Karpas-422 (cell line): ENCODE data around the gene RHOF. TPM values are rescaled to one million over a fixed set of nuclear protein-coding genes. Genes with fewer than 3 reads are reported as not detected.

Source experiments
- DNase-seq: peaks from one replicate; pipeline ENCODE4 v3.0.0-alpha.2; 2015
- H2AFZ ChIP-seq: fragments of 200-600 bp; sonication (generic); 2 replicates; pipeline ENCODE4 v1.6.1; 2014; ENCODE audit warnings: antibody characterized with exemption, low read length, mixed read lengths
- H3K27ac ChIP-seq: fragments of 200-600 bp; sonication (generic); 2 replicates; pipeline ENCODE4 v1.5.1; 2014; ENCODE audit warnings: mild to moderate bottlenecking, low read length, moderate library complexity
- H3K27me3 ChIP-seq: fragments of 200-600 bp; sonication (generic); 2 replicates; pipeline ENCODE4 v1.6.1; 2014; ENCODE audit warnings: low read length, mixed read lengths
- H3K36me3 ChIP-seq: fragments of 200-600 bp; sonication (generic); 2 replicates; pipeline ENCODE4 v1.6.1; 2014; ENCODE audit warnings: low read length, mixed read lengths; ENCODE audit not compliant: insufficient read depth
- H3K4me1 ChIP-seq: fragments of 200-600 bp; sonication (generic); 2 replicates; pipeline ENCODE4 v1.6.1; 2014; ENCODE audit warnings: mild to moderate bottlenecking, low read length, mixed read lengths
- H3K4me2 ChIP-seq: fragments of 200-600 bp; sonication (generic); 2 replicates; pipeline ENCODE4 v1.6.1; 2014; ENCODE audit warnings: low read length, low read depth, mild to moderate bottlenecking; ENCODE audit not compliant: poor library complexity, severe bottlenecking
- H3K4me3 ChIP-seq: fragments of 200-600 bp; sonication (generic); 2 replicates; pipeline ENCODE4 v1.5.1; 2014; ENCODE audit warnings: mild to moderate bottlenecking, antibody characterized with exemption, low read length, mixed read lengths
- H3K79me2 ChIP-seq: fragments of 200-600 bp; sonication (generic); 2 replicates; pipeline ENCODE4 v1.6.1; 2014; ENCODE audit warnings: mild to moderate bottlenecking, low read length, mixed read lengths
- H3K9ac ChIP-seq: fragments of 200-600 bp; sonication (generic); 2 replicates; pipeline ENCODE4 v1.6.0; 2014; ENCODE audit warnings: low read length
- H3K9me2 ChIP-seq: fragments of 200-600 bp; sonication (generic), shearing (Covaris generic); replicated peaks from 2 replicates; pipeline ENCODE4 v1.6.0; 2014; ENCODE audit warnings: mild to moderate bottlenecking, low read length, moderate library complexity; ENCODE audit not compliant: insufficient read depth
- H3K9me3 ChIP-seq: fragments of 300-700, 200-600 bp; sonication (generic); 2 replicates; pipeline ENCODE4 v1.6.1; 2014; ENCODE audit warnings: low read length, mixed read lengths
- H4K20me1 ChIP-seq: fragments of 200-600 bp; sonication (generic); 2 replicates; pipeline ENCODE4 v1.6.1; 2014; ENCODE audit warnings: mild to moderate bottlenecking, antibody characterized with exemption, low read length, low read depth; ENCODE audit not compliant: insufficient read depth
- total RNA-seq: library from RNA; depleted of rRNA; stranded (reverse); fragments of >200 nt; shearing (Covaris generic); gene quantifications from 2 replicates; pipeline ENCODE4 v1.2.3, GENCODE V29; 2014; ENCODE audit warnings: low replicate concordance

Gene RHOF
- total RNA-seq, 1 experiment from 2014 or later = 7.2 TPM

GRCh38 chr12:121814429-121815119 is 21.1 kb upstream of the RHOF start:
- Histone ChIP-seq H2AFZ (no peak overlapping the region), H3K9ac (no peak overlapping the region), H3K27me3 (no peaks in the 10 kb centered on the region), H3K27ac (no peak overlapping the region), H3K36me3 (no peaks in the 10 kb centered on the region), H3K4me2 (no peak overlapping the region), H3K4me1 (peaks cover 14% of the 10 kb centered on the region), H4K20me1 (peaks cover 34% of the 10 kb centered on the region), H3K9me2 (no peaks in the 10 kb centered on the region), H3K4me3 (no peak overlapping the region), H3K9me3 (no peaks in the 10 kb centered on the region), H3K79me2 (no peaks in the 10 kb centered on the region)
- DNase-seq = no peak

GRCh38 chr12:121813951-121814350 is 20.5 kb upstream of the RHOF start:
- Histone ChIP-seq H3K9ac (no peak overlapping the region), H3K27me3 (no peaks in the 10 kb centered on the region), H3K4me3 (no peak overlapping the region), H3K4me1 (peaks cover 14% of the 10 kb centered on the region), H3K9me3 (no peaks in the 10 kb centered on the region), H3K27ac (no peak overlapping the region), H3K36me3 (no peaks in the 10 kb centered on the region), H4K20me1 (peaks cover 38% of the 10 kb centered on the region), H3K9me2 (no peaks in the 10 kb centered on the region), H3K4me2 (no peak overlapping the region), H2AFZ (no peak overlapping the region), H3K79me2 (no peaks in the 10 kb centered on the region)
- DNase-seq = no peak

DNA sequence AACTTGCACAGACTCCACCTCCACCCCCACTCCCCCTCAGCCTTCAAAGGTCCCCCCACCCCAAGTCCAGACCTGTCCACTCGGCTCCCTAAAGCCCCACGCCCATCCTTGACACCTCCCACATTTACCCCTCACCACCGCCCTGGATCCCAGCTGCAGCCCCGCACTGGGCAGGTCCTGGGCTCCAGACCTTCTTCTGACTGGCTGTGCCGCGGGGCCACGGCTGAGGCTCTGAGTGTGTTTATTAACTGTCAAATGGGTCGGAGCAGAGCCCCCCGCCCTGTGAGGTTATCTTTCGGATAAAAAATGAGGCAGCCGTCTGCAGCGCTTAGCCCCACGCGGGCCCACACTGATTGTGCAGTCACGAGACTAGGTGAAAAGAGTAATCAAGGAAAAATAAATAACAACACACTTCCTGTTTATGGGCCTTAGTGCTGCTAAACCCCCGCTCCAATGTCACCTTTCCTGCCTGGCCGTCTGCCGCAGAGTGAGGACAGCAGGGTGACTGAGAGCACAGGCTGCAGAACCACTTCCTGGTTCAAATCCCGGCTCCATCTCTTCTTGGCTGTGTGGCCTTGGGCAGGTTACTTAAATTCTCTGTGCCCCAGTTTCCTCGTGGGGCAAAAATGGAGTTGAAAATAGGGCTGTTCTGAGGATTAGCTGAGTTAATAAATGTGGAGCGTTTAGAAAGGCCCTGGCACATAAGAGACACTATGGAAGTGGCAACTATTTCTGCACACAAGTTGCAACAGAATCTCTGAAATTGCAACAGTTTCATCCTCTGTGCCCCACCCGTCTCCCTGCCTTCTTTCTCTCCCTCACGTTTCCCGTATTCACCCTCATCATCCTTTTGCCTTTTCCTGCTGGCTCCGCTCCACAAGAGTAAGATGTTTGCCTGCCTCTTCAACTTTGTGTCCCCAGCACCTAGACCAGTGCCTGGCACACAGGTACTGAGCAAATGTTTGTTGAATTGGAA is 19.7 kb upstream of the RHOF start:
- Histone ChIP-seq H4K20me1 (peaks cover 42% of the 10 kb centered on the region), H3K36me3 (no peaks in the 10 kb centered on the region), H3K9me3 (no peaks in the 10 kb centered on the region), H3K4me3 (no peak overlapping the region), H3K4me2 (peak overlapping the region; percentile 68), H3K4me1 (peaks cover 18% of the 10 kb centered on the region), H2AFZ (no peak overlapping the region), H3K9me2 (no peaks in the 10 kb centered on the region), H3K27me3 (no peaks in the 10 kb centered on the region), H3K9ac (no peak overlapping the region), H3K27ac (no peak overlapping the region), H3K79me2 (no peaks in the 10 kb centered on the region)
- DNase-seq = no peak

DNA sequence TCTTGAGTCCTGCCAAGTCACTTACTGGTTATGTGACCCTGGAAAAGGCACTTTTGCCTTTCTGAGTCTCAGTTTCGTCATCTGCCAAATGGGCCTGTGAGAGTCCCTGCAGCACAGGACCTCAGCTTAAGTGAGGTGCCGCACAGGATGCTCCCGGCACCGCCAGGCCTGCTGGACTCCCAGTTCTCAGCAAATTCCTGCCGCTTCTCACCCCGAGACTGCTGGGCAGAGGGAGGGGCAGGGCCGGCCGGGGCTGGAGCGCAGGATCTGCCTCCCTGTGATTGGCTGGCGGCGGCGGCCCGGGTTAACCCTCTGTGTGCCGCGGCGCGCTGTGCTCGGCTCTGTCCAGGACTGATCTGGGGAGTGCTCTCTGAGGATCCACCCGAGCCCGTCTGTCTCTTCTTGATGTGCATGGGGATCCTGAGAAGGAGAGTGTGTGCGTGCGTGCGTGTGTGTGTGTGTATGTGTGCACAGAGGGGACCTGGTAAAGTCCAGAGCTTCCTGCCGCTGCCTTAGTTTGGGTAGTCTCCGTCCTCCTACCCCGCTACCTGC is 18.9 kb upstream of the RHOF start:
- Histone ChIP-seq H4K20me1 (peaks cover 47% of the 10 kb centered on the region), H3K4me1 (peaks cover 26% of the 10 kb centered on the region), H2AFZ (no peak overlapping the region), H3K79me2 (no peaks in the 10 kb centered on the region), H3K36me3 (no peaks in the 10 kb centered on the region), H3K4me2 (peak overlapping the region; percentile 68), H3K27me3 (no peaks in the 10 kb centered on the region), H3K27ac (no peak overlapping the region), H3K9me3 (no peaks in the 10 kb centered on the region), H3K4me3 (peak overlapping the region; percentile 51), H3K9me2 (no peaks in the 10 kb centered on the region), H3K9ac (0 out of 2 replicates have a peak overlapping the region, but pooled peaks have one; percentile 19)
- DNase-seq = peak; percentile 76

- Histone ChIP-seq H3K4me3 (peak overlapping the region; percentile 51), H3K36me3 (no peaks in the 10 kb centered on the region), H3K27ac (no peak overlapping the region), H3K4me1 (peaks cover 33% of the 10 kb centered on the region), H3K27me3 (no peaks in the 10 kb centered on the region), H3K9me2 (no peaks in the 10 kb centered on the region), H4K20me1 (peaks cover 52% of the 10 kb centered on the region), H3K4me2 (peak overlapping the region; percentile 68), H3K9ac (0 out of 2 replicates have a peak overlapping the region, but pooled peaks have one; percentile 19), H3K9me3 (no peaks in the 10 kb centered on the region), H3K79me2 (no peaks in the 10 kb centered on the region), H2AFZ (no peak overlapping the region)
- peak; percentile 86 for DNase-seq
Observed at GRCh38 chr12:121811434-121812319, 18.2 kb upstream of the RHOF start.

DNA sequence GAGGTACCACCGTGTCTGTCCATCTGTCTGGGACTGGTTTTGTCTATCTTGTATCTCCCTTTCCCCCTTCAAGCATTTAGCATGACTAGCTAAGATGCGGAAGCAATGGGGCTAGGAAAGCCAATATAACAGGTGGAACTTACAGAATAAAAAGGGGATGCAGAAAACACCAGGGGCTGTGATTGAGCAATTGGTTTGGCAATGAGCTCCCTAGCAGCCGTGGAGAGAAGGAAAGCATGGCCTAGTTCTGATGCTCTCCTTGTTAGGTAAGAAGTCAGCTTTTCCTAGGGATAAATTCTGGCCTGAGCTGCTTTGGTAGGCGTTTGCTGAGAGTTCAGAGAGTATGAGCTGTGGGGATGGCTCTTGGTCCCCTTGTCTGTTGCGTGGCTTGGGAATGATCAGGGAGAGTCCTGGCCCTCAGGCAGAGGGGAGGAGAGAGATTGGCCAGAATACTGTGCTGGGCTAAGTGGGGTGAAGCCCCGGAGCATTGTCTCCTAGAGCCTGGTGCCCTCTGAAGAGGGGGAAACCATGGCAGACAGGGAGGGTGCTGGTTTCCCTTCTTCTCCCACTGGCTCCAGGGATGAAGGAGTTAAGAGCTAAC is 17.4 kb upstream of the RHOF start:
- H2AFZ ChIP-seq = no peak overlapping the region
- no peaks in the 10 kb centered on the region for H3K79me2 ChIP-seq
- no peaks in the 10 kb centered on the region for H3K9me3 ChIP-seq
- no peak overlapping the region for H3K4me2 ChIP-seq
- no peak overlapping the region for H3K27ac ChIP-seq
- peaks cover 41% of the 10 kb centered on the region for H3K4me1 ChIP-seq
- no peak overlapping the region for H3K9ac ChIP-seq
- H3K4me3 ChIP-seq = no peak overlapping the region
- H3K9me2 ChIP-seq = no peaks in the 10 kb centered on the region
- no peaks in the 10 kb centered on the region for H3K36me3 ChIP-seq
- DNase-seq = peak; percentile 53
- peaks cover 59% of the 10 kb centered on the region for H4K20me1 ChIP-seq
- H3K27me3 ChIP-seq = no peaks in the 10 kb centered on the region; the same call in 1 of the 2 replicates

DNA sequence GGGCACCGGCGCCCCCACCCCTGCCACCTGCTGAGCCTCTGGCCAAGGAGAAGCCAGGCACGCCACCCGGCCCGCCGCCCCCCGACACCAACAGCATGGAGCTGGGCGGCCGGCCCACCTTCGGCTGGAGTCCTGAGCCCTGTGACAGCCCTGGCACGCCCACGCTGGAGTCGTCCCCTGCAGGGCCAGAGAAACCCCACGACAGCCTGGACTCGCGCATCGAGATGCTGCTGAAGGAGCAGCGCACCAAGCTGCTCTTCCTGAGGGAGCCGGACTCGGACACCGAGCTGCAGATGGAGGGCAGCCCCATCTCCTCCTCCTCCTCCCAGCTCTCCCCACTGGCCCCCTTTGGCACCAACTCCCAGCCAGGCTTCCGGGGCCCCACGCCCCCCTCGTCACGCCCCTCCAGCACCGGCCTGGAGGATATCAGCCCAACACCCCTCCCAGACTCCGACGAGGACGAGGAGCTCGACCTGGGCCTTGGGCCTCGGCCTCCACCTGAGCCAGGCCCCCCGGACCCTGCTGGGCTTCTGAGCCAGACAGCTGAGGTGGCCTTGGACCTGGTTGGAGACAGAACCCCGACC is 16.8 kb upstream of the RHOF start:
- H3K36me3 ChIP-seq = no peaks in the 10 kb centered on the region
- H3K4me2 ChIP-seq = no peak overlapping the region
- peaks cover 62% of the 10 kb centered on the region for H4K20me1 ChIP-seq
- no peaks in the 10 kb centered on the region for H3K9me2 ChIP-seq
- H3K4me1 ChIP-seq = peaks cover 47% of the 10 kb centered on the region
- H3K27me3 ChIP-seq = no peaks in the 10 kb centered on the region; the same call in 1 of the 2 replicates
- H2AFZ ChIP-seq = no peak overlapping the region
- DNase-seq = no peak
- H3K4me3 ChIP-seq = no peak overlapping the region
- no peaks in the 10 kb centered on the region for H3K79me2 ChIP-seq
- H3K9me3 ChIP-seq = no peaks in the 10 kb centered on the region
- H3K9ac ChIP-seq = no peak overlapping the region
- H3K27ac ChIP-seq = no peak overlapping the region
